ENCODE measurements around the gene NT5C1A.

NT5C1A gene

GRCh38 chr1:39652554-39652953, 19.4 kb downstream of the NT5C1A start:
- H3K36me3 ChIP-seq = no peaks in the 10 kb centered on the region
- no peaks in the 10 kb centered on the region for H3K9me3 ChIP-seq (replicated peaks in 1 of 11)
- H3K27ac ChIP-seq = no peak overlapping the region
- no peak overlapping the region for H3K4me3 ChIP-seq
- peak overlapping the region in 1 of 11 experiments; percentile 24; a peak in 1 of 22 replicates for H3K4me2 ChIP-seq
- no peaks in the 10 kb centered on the region for H3K27me3 ChIP-seq
- peaks cover 17 to 40% (median 34%) of the 10 kb centered on the region in 10 experiments for H3K4me1 ChIP-seq
- H3K9ac ChIP-seq = no peak overlapping the region; a peak in 1 of 22 replicates
- H4K20me1 ChIP-seq = 0 out of 22 replicates have a peak, but pooled peaks cover 0 to 5% (median 0%) of the 10 kb centered on the region in 11 experiments
- no peak for TF ChIP-seq Cebpa-rat (IDR thresholded peaks at IDR 0.05)

- Histone ChIP-seq H3K9ac (no peak overlapping the region), H4K20me1 (0 out of 22 replicates have a peak, but pooled peaks cover 0 to 3% (median 0%) of the 10 kb centered on the region in 11 experiments), H3K36me3 (no peaks in the 10 kb centered on the region), H3K4me3 (no peak overlapping the region), H3K9me3 (replicated peaks in 1 of 11) (no peaks in the 10 kb centered on the region), H3K27ac (no peak overlapping the region), H3K27me3 (no peaks in the 10 kb centered on the region), H3K4me1 (peaks cover 13 to 40% (median 34%) of the 10 kb centered on the region in 10 experiments), H3K4me2 (peak overlapping the region in 1 of 11 experiments; percentile 24; a peak in 1 of 22 replicates)
- no peak for TF ChIP-seq Cebpa-rat (IDR thresholded peaks at IDR 0.05)
Observed at GRCh38 chr1:39652105-39652504, 19.8 kb downstream of the NT5C1A start.

DNA sequence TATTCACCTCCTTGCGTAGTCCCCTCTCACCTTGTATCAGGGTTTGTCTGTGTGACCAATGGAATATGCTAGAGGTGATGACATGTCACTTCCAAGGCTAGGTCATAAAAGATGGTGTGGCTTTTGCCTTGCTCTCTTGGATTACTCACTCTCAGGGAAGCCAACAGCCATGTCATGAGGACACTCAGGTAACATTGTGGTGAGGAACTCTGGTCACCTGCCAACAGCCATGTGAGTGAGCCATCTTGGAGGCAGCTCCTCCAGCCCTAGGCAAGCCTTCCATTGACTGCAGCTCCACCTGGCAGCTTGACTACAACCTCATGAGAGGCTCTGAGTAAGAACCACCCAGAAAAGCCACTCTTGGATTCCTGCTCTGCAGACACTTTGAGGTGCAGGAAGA, 21.5 kb downstream of the NT5C1A start:
- no peak overlapping the region for H3K27ac ChIP-seq
- H3K36me3 ChIP-seq = no peaks in the 10 kb centered on the region
- no peaks in the 10 kb centered on the region for H3K27me3 ChIP-seq
- H3K9ac ChIP-seq = no peak overlapping the region
- H4K20me1 ChIP-seq = no peaks in the 10 kb centered on the region
- peaks cover 10 to 47% (median 41%) of the 10 kb centered on the region in 10 experiments for H3K4me1 ChIP-seq
- no peak overlapping the region for H3K4me2 ChIP-seq
- H3K4me3 ChIP-seq = no peak overlapping the region
- no peak for TF ChIP-seq Cebpa-rat (IDR thresholded peaks at IDR 0.05)
- H3K9me3 ChIP-seq (replicated peaks in 1 of 11) = no peaks in the 10 kb centered on the region

- no peak overlapping the region for H3K27ac ChIP-seq
- H3K4me3 ChIP-seq = no peak overlapping the region
- TF ChIP-seq Cebpa-rat (IDR thresholded peaks at IDR 0.05) = no peak
- H3K9me3 ChIP-seq (replicated peaks in 1 of 11) = no peaks in the 10 kb centered on the region
- no peaks in the 10 kb centered on the region for H4K20me1 ChIP-seq
- peaks cover 10 to 54% (median 47%) of the 10 kb centered on the region in 10 experiments for H3K4me1 ChIP-seq
- H3K27me3 ChIP-seq = no peaks in the 10 kb centered on the region
- H3K4me2 ChIP-seq = no peak overlapping the region
- no peak overlapping the region for H3K9ac ChIP-seq
- H3K36me3 ChIP-seq = no peaks in the 10 kb centered on the region
Observed at GRCh38 chr1:39649636-39650185, 22.2 kb downstream of the NT5C1A start.

DNA sequence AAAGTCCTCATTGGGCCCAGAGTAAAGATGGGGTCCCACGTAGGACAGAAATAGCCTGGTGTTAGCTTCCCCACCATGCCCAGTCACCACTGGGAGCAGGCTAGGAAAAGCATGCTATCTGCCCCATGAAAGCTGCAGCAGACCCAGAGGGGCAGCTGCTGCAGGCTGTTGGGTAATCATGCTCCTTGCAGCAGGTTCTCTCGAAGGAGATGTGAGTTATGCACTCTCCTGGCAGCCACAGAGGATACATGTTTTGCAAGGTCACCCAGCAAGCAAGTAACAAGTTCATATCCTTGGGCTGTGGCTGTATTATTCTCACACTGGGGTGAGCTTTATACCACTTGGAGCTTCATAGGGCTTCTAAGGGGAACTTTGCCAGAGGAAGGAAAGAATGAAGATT, 23.4 kb downstream of the NT5C1A start:
- H3K27me3 ChIP-seq = no peaks in the 10 kb centered on the region
- TF ChIP-seq Cebpa-rat (IDR thresholded peaks at IDR 0.05) = peak in 3 of 11 experiments; percentile 31 to 44 (median 36); a peak in 3 of 22 replicates
- H3K9me3 ChIP-seq (replicated peaks in 1 of 11) = peaks cover 0 to 11% (median 8%) of the 10 kb centered on the region in 11 experiments; a peak in 11 of 22 replicates
- H4K20me1 ChIP-seq = no peaks in the 10 kb centered on the region
- peak overlapping the region in 2 of 11 experiments; percentile 21 to 27; a peak in 3 of 22 replicates for H3K9ac ChIP-seq
- peaks cover 0 to 64% (median 42%) of the 10 kb centered on the region in 10 experiments; a peak in 17 of 20 replicates for H3K4me1 ChIP-seq
- no peak overlapping the region for H3K4me3 ChIP-seq
- H3K4me2 ChIP-seq = peak overlapping the region in 8 of 11 experiments; percentile 21 to 89 (median 56); a peak in 16 of 22 replicates
- no peaks in the 10 kb centered on the region for H3K36me3 ChIP-seq
- peak overlapping the region in 4 of 11 experiments; percentile 8 to 79 (median 58); a peak in 3 of 22 replicates for H3K27ac ChIP-seq

DNA sequence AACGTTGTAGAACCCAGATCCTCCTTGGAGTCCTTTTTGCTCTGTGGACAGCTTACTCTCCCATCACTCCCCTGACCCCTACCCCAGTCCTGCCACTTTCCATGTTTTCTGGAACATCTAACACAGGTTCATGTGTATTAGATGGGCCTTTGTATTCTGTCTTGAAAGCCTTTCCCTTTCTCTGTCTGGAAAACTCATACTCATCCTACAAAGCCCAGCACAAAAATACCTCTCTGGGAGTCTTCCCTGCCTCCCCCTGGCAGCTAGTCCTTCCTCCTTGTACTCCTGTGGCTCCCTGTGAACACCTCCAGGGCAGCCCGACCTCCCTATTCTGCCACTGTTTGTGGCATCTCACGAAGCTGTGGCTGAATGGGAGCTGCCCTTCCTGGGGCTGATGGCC, 24.7 kb downstream of the NT5C1A start:
- H3K9me3 ChIP-seq (replicated peaks in 1 of 11) = peaks cover 0 to 13% (median 9%) of the 10 kb centered on the region in 11 experiments; a peak in 11 of 22 replicates
- H3K27ac ChIP-seq = peak overlapping the region in 4 of 11 experiments; percentile 39 to 79 (median 62); a peak in 8 of 22 replicates
- peak overlapping the region in 8 of 11 experiments; percentile 21 to 89 (median 56); a peak in 16 of 22 replicates for H3K4me2 ChIP-seq
- H3K9ac ChIP-seq = peak overlapping the region in 2 of 11 experiments; percentile 21 to 27; a peak in 3 of 22 replicates
- no peak for TF ChIP-seq Cebpa-rat (IDR thresholded peaks at IDR 0.05)
- H3K27me3 ChIP-seq = no peaks in the 10 kb centered on the region
- H3K4me3 ChIP-seq = no peak overlapping the region
- H4K20me1 ChIP-seq = no peaks in the 10 kb centered on the region
- H3K4me1 ChIP-seq = peaks cover 0 to 68% (median 54%) of the 10 kb centered on the region in 10 experiments; a peak in 17 of 20 replicates
- H3K36me3 ChIP-seq = no peaks in the 10 kb centered on the region

GRCh38 chr1:39646232-39647081, 25.4 kb downstream of the NT5C1A start:
- no peaks in the 10 kb centered on the region for H3K36me3 ChIP-seq
- H3K4me2 ChIP-seq = peak overlapping the region; percentile 8 to 89 (median 64); a peak in 19 of 22 replicates
- H3K27me3 ChIP-seq = no peaks in the 10 kb centered on the region
- H3K27ac ChIP-seq = peak overlapping the region in 7 of 11 experiments; percentile 23 to 79 (median 67); a peak in 11 of 22 replicates
- no peaks in the 10 kb centered on the region for H4K20me1 ChIP-seq
- no peak for TF ChIP-seq Cebpa-rat (IDR thresholded peaks at IDR 0.05)
- H3K4me1 ChIP-seq = peaks cover 0 to 68% (median 54%) of the 10 kb centered on the region in 10 experiments; a peak in 17 of 20 replicates
- H3K9me3 ChIP-seq (replicated peaks in 1 of 11) = peaks cover 0 to 13% (median 9%) of the 10 kb centered on the region in 11 experiments; a peak in 11 of 22 replicates
- peak overlapping the region in 4 of 11 experiments; percentile 1 to 71 (median 48); a peak in 8 of 22 replicates for H3K9ac ChIP-seq
- H3K4me3 ChIP-seq = no peak overlapping the region

GRCh38 chr1:39645411-39646043, 26.4 kb downstream of the NT5C1A start:
- Histone ChIP-seq H4K20me1 (no peaks in the 10 kb centered on the region), H3K36me3 (no peaks in the 10 kb centered on the region), H3K4me3 (no peak overlapping the region), H3K9ac (peak overlapping the region in 2 of 11 experiments; percentile 19 to 41; a peak in 2 of 22 replicates), H3K4me2 (peak overlapping the region in 8 of 11 experiments; percentile 54 to 89 (median 72); a peak in 15 of 22 replicates), H3K27me3 (no peaks in the 10 kb centered on the region), H3K27ac (peak overlapping the region in 4 of 11 experiments; percentile 67 to 79 (median 78); a peak in 9 of 22 replicates), H3K4me1 (peaks cover 0 to 71% (median 57%) of the 10 kb centered on the region in 10 experiments; a peak in 17 of 20 replicates), H3K9me3 (replicated peaks in 1 of 11) (peaks cover 0 to 13% (median 9%) of the 10 kb centered on the region in 11 experiments; a peak in 11 of 22 replicates)
- no peak for TF ChIP-seq Cebpa-rat (IDR thresholded peaks at IDR 0.05)
